Caco-2 (cell line): ENCODE results near the gene FAM204A. TPM values are rescaled to one million over a fixed set of nuclear protein-coding genes. Genes with fewer than 3 reads are reported as not detected.

ENCODE experiments used
- BruUV-seq: library from RNA; stranded (reverse); fragments of 400-500 nt; replicated peaks from 2 replicates; lab custom pipeline; 2021; lab: Mats Ljungman, UMichigan
- CTCF ChIA-PET: fragments of 300-600 bp; sonication (Branson Sonifier 250); formaldehyde crosslinking; loops from one replicate; lab custom pipeline; 2022; ENCODE audit warnings: antibody characterized with exemption; lab: Charles Lee
- POLR2A ChIA-PET: fragments of 300-600 bp; sonication (Branson Sonifier 250); formaldehyde crosslinking; loops from one replicate; lab custom pipeline; 2022; ENCODE audit warnings: antibody characterized with exemption; lab: Charles Lee
- DNase-seq, 2 experiments: peaks; one replicate each; pipeline versions ENCODE4 v3.0.0 to v3.0.0-alpha.2; 2020 to 2022
- H3K27me3 ChIP-seq: replicated peaks from 2 replicates; pipeline ENCODE4 v1.6.0; 2011; ENCODE audit warnings: low read length; ENCODE audit not compliant: control insufficient read depth, insufficient read depth
- H3K36me3 ChIP-seq: 2 replicates; pipeline ENCODE4 v1.5.1; 2011; ENCODE audit warnings: low read length; ENCODE audit not compliant: control insufficient read depth, insufficient read depth
- H3K4me1 ChIP-seq: fragments of 250-450 bp; sonication (Bioruptor Pico); 2 replicates; pipeline ENCODE4 v1.5.1; 2020; ENCODE audit warnings: mild to moderate bottlenecking
- H3K4me3 ChIP-seq: 2 replicates; pipeline ENCODE4 v1.5.1; 2011; ENCODE audit warnings: low read depth, mild to moderate bottlenecking, control low read depth, low read length
- H3K9me3 ChIP-seq: fragments of 250-450 bp; sonication (Bioruptor Pico); 2 replicates; pipeline ENCODE4 v1.5.1; 2020; ENCODE audit warnings: mild to moderate bottlenecking, moderate library complexity
- H3K27ac Mint-ChIP-seq: one replicate; pipeline ENCODE4 v1.8.0; 2022; ENCODE audit warnings: mixed read lengths; ENCODE audit not compliant: unreplicated experiment
- H3K27me3 Mint-ChIP-seq: one replicate; pipeline ENCODE4 v1.8.0; 2022; ENCODE audit warnings: mixed read lengths; ENCODE audit not compliant: insufficient read depth, unreplicated experiment
- H3K36me3 Mint-ChIP-seq: one replicate; pipeline ENCODE4 v1.8.0; 2022; ENCODE audit warnings: mild to moderate bottlenecking, mixed read lengths; ENCODE audit not compliant: insufficient read depth, unreplicated experiment
- H3K4me1 Mint-ChIP-seq: one replicate; pipeline ENCODE4 v1.8.0; 2022; ENCODE audit warnings: low read depth, mixed read lengths; ENCODE audit not compliant: unreplicated experiment
- H3K4me3 Mint-ChIP-seq: one replicate; pipeline ENCODE4 v1.8.0; 2022; ENCODE audit warnings: mild to moderate bottlenecking, moderate library complexity, mixed read lengths; ENCODE audit not compliant: unreplicated experiment
- H3K9me3 Mint-ChIP-seq: one replicate; pipeline ENCODE4 v1.8.0; 2022; ENCODE audit warnings: mixed read lengths; ENCODE audit not compliant: unreplicated experiment
- intact Hi-C: fragments of 100-400 bp; cut with micrococcal nuclease; formaldehyde crosslinking; loops from one replicate; pipeline ENCODE4 v1.10.0; 2022; ENCODE audit not compliant: unreplicated experiment
- total RNA-seq: library from RNA; stranded (reverse); gene quantifications from 2 replicates; pipeline ENCODE4 v1.2.3, GENCODE V29; 2022
- TF ChIP-seq, protein P1 (sequence below), 2 experiments: fragments of 200-600 bp in 1 of 2; IDR thresholded peaks; 1 replicate in 1 of 2; 2 replicates in 1 of 2; pipeline versions ENCODE4 v1.5.1 to v1.8.0; 2011 to 2022; ENCODE audit warnings: antibody characterized with exemption in 1 of 2, control low read depth in 1 of 2, inconsistent platforms in 1 of 2, low read depth in 1 of 2, low read length in 1 of 2, mild to moderate bottlenecking in 1 of 2, moderate library complexity in 1 of 2; ENCODE audit not compliant: insufficient read depth in 1 of 2, severe bottlenecking in 1 of 2, unreplicated experiment in 1 of 2

The FAM204A gene
- total RNA-seq, 1 experiment from 2014 or later = 68.7 TPM

DNA sequence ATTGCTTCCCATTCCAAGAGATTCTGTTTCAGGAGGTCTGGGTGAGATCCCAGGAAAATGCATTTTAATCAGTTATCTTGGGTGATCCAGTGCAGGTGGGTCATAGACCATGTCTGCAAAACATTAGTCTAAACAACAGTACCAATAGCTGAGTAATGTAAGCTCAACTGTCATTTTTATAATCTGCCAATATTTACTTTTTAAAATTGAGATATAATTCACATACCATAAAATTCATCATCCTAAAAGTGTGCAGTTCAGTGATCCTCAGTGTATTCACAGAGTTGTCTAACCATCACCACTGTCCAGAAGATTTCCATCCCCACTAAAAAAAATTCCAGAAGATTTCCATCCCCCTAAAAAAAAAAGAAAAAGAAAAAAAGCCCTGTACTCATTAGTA lies 51.0 kb downstream of the FAM204A start:
- BruUV-seq = no TSS peak
- POLR2A ChIA-PET = no interaction called here
- DNase-seq = no peak
- Mint-ChIP-seq H3K27me3 (peaks cover 9% of the 10 kb centered on the region), H3K4me3 (no peak overlapping the region), H3K9me3 (no peaks in the 10 kb centered on the region), H3K27ac (no peak overlapping the region), H3K4me1 (no peaks in the 10 kb centered on the region), H3K36me3 (no peaks in the 10 kb centered on the region)
- no peaks in the 10 kb centered on the region for H3K36me3 ChIP-seq
- TF ChIP-seq, protein P1, sequence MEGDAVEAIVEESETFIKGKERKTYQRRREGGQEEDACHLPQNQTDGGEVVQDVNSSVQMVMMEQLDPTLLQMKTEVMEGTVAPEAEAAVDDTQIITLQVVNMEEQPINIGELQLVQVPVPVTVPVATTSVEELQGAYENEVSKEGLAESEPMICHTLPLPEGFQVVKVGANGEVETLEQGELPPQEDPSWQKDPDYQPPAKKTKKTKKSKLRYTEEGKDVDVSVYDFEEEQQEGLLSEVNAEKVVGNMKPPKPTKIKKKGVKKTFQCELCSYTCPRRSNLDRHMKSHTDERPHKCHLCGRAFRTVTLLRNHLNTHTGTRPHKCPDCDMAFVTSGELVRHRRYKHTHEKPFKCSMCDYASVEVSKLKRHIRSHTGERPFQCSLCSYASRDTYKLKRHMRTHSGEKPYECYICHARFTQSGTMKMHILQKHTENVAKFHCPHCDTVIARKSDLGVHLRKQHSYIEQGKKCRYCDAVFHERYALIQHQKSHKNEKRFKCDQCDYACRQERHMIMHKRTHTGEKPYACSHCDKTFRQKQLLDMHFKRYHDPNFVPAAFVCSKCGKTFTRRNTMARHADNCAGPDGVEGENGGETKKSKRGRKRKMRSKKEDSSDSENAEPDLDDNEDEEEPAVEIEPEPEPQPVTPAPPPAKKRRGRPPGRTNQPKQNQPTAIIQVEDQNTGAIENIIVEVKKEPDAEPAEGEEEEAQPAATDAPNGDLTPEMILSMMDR (IDR thresholded peaks at IDR 0.05; ENCODE audit: insufficient read depth in 1 of 2, low read depth in 1 of 2, low read length in 1 of 2, severe bottlenecking in 1 of 2, unreplicated experiment in 1 of 2) = no peak
- no peak overlapping the region for H3K4me3 ChIP-seq
- intact Hi-C loops = no loop called here
- no peaks in the 10 kb centered on the region for H3K4me1 ChIP-seq
- CTCF ChIA-PET = no interaction called here
- H3K27me3 ChIP-seq = no peaks in the 10 kb centered on the region
- H3K9me3 ChIP-seq = no peaks in the 10 kb centered on the region

DNA sequence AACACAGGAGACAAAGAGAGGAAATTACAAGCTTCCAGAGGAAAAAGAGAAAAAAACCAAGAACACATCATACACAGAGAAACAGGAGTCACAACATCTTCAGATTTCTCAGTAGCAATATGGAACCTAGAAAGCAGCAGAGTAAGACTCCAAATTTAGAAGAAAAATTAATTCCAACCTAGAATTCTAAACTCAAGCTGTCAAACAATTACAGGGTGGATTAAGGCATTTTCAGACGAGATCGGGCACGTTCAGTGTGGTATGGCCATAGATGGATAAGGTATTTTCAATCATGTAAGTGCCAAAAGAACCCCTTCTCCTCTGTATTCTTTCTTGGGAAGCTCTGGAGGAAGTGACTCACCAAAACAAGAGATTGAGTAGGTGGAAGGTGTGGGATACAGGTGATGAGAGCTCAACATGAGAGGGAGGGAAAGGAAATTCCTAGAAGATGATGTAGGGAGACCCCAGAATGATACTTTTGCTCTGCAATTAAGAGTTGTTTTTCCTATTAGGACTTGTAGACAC lies 51.6 kb downstream of the FAM204A start:
- POLR2A ChIA-PET = no interaction called here
- intact Hi-C loops = no loop called here

DNA sequence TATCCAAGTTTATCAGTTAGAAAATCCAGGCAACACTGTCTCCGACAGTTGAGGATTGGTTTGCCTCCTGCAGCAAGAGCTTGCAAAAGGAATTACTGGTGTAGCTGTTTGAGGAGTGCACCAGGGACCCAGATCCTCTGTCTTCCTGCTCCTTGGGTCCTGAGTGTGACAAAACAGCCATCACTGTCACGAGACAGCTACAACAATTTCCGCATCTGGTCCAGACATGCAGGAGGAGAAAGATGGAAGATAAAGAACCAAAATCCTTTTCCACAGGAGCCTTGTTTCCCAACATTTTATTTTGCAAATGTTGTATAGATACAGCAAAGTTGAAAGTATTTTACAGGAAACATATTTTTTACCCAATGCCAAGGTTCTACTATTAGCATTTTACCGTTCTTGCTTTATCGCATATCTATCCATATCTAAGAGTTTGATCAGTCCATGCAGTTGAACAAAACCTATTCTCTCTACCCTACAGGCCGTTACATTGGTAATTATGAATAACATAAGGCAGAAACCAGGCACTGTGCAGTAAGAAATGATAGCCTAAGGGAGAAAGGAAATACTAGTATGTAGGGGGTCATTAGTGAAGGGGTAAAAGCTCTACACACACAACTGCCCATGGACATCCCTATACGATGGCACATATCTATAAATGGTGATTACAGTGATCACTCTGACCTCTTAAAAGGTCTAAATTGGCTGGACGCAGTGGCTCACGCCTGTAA lies 54.9 kb downstream of the FAM204A start:
- intact Hi-C loops = no loop called here
- TF ChIP-seq, protein P1 (IDR thresholded peaks at IDR 0.05; ENCODE audit: insufficient read depth in 1 of 2, low read depth in 1 of 2, low read length in 1 of 2, severe bottlenecking in 1 of 2, unreplicated experiment in 1 of 2) = no peak
- H3K27me3 Mint-ChIP-seq = peaks cover 2% of the 10 kb centered on the region
- H3K27ac Mint-ChIP-seq = no peak overlapping the region
- BruUV-seq = no TSS peak
- Histone ChIP-seq H3K9me3 (no peaks in the 10 kb centered on the region), H3K36me3 (no peaks in the 10 kb centered on the region), H3K4me3 (no peak overlapping the region), H3K4me1 (no peaks in the 10 kb centered on the region), H3K27me3 (no peaks in the 10 kb centered on the region)
- H3K4me3 Mint-ChIP-seq = no peak overlapping the region
- CTCF ChIA-PET = no interaction called here
- no peaks in the 10 kb centered on the region for H3K36me3 Mint-ChIP-seq
- DNase-seq = no peak
- peaks cover 9% of the 10 kb centered on the region for H3K9me3 Mint-ChIP-seq
- no peaks in the 10 kb centered on the region for H3K4me1 Mint-ChIP-seq
- POLR2A ChIA-PET = no interaction called here

More for the DNA sequence above, 51.6 kb downstream of the FAM204A start:
- TF ChIP-seq, protein P1 (IDR thresholded peaks at IDR 0.05; ENCODE audit: insufficient read depth in 1 of 2, low read depth in 1 of 2, low read length in 1 of 2, severe bottlenecking in 1 of 2, unreplicated experiment in 1 of 2) = no peak
- Histone ChIP-seq H3K36me3 (no peaks in the 10 kb centered on the region), H3K27me3 (no peaks in the 10 kb centered on the region), H3K4me1 (no peaks in the 10 kb centered on the region), H3K9me3 (no peaks in the 10 kb centered on the region), H3K4me3 (no peak overlapping the region)
- no peak overlapping the region for H3K27ac Mint-ChIP-seq
- no peaks in the 10 kb centered on the region for H3K36me3 Mint-ChIP-seq
- no peaks in the 10 kb centered on the region for H3K9me3 Mint-ChIP-seq
- DNase-seq = no peak
- H3K4me3 Mint-ChIP-seq = no peak overlapping the region
- no TSS peak for BruUV-seq
- CTCF ChIA-PET = no interaction called here
- no peaks in the 10 kb centered on the region for H3K4me1 Mint-ChIP-seq
- H3K27me3 Mint-ChIP-seq = peaks cover 9% of the 10 kb centered on the region
